ENCODE results near the gene SPTBN5.
A peak's percentile ranks its signal among the peaks of the same experiment; 100 is the strongest.

SPTBN5 gene

GRCh38 chr15:41914411-41914810 lies 20.6 kb upstream of the SPTBN5 start:
- H3K4me3 ChIP-seq (ENCODE audit: control insufficient read depth in 1 of 7, extremely low read depth in 1 of 7, insufficient read depth in 4 of 7, low read depth in 2 of 7, low read length in 6 of 7) = no peak overlapping the region
- 89% methylated on average over 3 of the region's 5 CpGs for WGBS (ENCODE audit: insufficient coverage)
- H3K4me1 ChIP-seq (ENCODE audit: control extremely low read depth in 1 of 4, control insufficient read depth in 4 of 4, insufficient read depth in 4 of 4, low read length in 3 of 4) = peaks cover 11 to 28% (median 24%) of the 10 kb centered on the region in 4 experiments
- H3K9me3 ChIP-seq (ENCODE audit: control extremely low read depth in 1 of 5, control insufficient read depth in 4 of 5, insufficient read depth in 2 of 5, low read depth in 1 of 5, low read length in 4 of 5) = no peaks in the 10 kb centered on the region
- ChIA-PET CTCF (interaction anchor here (0.6 to 2.9 kb wide), 2 partner anchors 10 to 555 kb away, joined by 3 to 14 read pairs; no protein-coding TSS in a partner anchor), POLR2A (no interaction called here)
- no peak overlapping the region for H3K27ac ChIP-seq (ENCODE audit: insufficient read depth in 1 of 2, low read depth in 1 of 2, low read length in 2 of 2, poor library complexity in 1 of 2, severe bottlenecking in 2 of 2)
- no peak for DNase-seq
- peaks cover 0 to 3% (median under 1%) of the 10 kb centered on the region in 4 experiments for H3K36me3 ChIP-seq (ENCODE audit: control insufficient read depth in 4 of 4, insufficient read depth in 4 of 4, low read length in 3 of 4)
- no peaks in the 10 kb centered on the region for H3K27me3 ChIP-seq (replicated peaks in 2 of 5; ENCODE audit: control insufficient read depth in 4 of 5, insufficient read depth in 5 of 5, low read length in 4 of 5)

DNA sequence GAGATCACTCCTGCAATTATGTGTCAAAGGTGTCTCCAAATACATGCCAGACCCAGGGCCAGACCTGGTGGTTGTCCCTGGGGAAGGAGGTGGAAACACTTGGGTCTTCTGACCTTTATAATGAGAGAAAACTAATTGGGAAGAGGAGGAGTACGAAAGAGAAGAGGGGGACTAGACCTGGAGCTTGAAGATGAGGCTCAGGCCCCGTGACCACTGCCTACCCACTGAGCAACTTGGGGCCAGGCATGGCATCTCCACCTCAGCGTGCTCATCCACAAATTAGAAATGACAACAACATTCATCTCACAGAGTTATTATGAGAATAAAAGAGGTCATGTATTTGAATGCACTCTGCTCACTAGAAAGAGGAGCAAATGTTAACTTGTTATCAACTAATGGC lies 19.4 kb upstream of the SPTBN5 start:
- Histone ChIP-seq H3K27ac (ENCODE audit: insufficient read depth in 1 of 2, low read depth in 1 of 2, low read length in 2 of 2, poor library complexity in 1 of 2, severe bottlenecking in 2 of 2) (no peak overlapping the region), H3K9me3 (ENCODE audit: control extremely low read depth in 1 of 5, control insufficient read depth in 4 of 5, insufficient read depth in 2 of 5, low read depth in 1 of 5, low read length in 4 of 5) (no peaks in the 10 kb centered on the region), H3K36me3 (ENCODE audit: control insufficient read depth in 4 of 4, insufficient read depth in 4 of 4, low read length in 3 of 4) (peaks cover 0 to 8% (median 2%) of the 10 kb centered on the region in 4 experiments), H3K4me1 (ENCODE audit: control extremely low read depth in 1 of 4, control insufficient read depth in 4 of 4, insufficient read depth in 4 of 4, low read length in 3 of 4) (peaks cover 11 to 28% (median 24%) of the 10 kb centered on the region in 4 experiments), H3K4me3 (ENCODE audit: control insufficient read depth in 1 of 7, extremely low read depth in 1 of 7, insufficient read depth in 4 of 7, low read depth in 2 of 7, low read length in 6 of 7) (no peak overlapping the region), H3K27me3 (replicated peaks in 2 of 5; ENCODE audit: control insufficient read depth in 4 of 5, insufficient read depth in 5 of 5, low read length in 4 of 5) (no peaks in the 10 kb centered on the region)
- ChIA-PET POLR2A (interaction anchor here (0.6 kb wide), 1 partner anchor 108 kb away, joined by 3 read pairs; no protein-coding TSS in a partner anchor), CTCF (interaction anchor here (1.5 to 1.8 kb wide), 3 partner anchors 9 to 12 kb away, joined by 5 to 7 read pairs (median 5); no protein-coding TSS in a partner anchor)
- DNase-seq = no peak
- WGBS (ENCODE audit: insufficient coverage) = no CpG with 5 or more reads among the region's 3 CpGs

DNA sequence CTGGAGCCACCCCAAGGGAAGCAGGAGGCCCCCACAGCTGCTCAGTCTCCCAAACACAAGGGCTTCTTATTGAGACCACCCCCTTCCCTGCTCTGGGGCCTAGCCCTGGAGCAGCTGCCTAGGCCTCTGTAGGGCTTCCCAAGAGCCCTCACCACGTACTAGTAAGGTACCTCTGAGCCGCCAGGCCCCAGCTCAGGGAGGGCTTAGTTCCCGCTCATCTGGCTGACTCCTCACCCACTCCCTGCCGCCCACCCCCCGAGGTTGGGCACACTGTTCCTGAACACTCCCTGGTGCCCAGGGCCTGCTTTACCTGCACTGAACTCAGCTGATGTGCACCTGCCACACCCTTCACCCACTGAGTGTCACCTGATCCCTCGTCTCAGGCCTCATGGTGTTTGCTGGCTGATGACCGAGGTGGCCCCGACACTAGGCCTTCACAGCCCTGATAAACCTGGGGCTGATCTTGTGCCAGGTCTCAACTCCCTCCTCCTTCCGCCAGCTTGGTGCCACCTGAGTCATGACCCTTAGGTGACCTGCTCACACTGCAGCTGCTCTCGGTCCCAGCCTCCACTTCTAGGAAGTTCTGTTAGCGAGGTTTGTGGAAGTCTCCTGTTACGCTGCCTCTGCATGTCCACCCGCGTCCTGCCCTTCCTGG lies 18.0 kb upstream of the SPTBN5 start:
- ChIA-PET POLR2A (no interaction called here), CTCF (interaction anchor here (0.8 to 1.8 kb wide), 2 partner anchors 11 to 58 kb away, joined by 3 to 5 read pairs; no protein-coding TSS in a partner anchor)
- WGBS (ENCODE audit: insufficient coverage) = 97% methylated on average over 14 of the region's 14 CpGs
- Histone ChIP-seq H3K36me3 (ENCODE audit: control insufficient read depth in 4 of 4, insufficient read depth in 4 of 4, low read length in 3 of 4) (peaks cover 0 to 8% (median 2%) of the 10 kb centered on the region in 4 experiments), H3K27ac (ENCODE audit: insufficient read depth in 1 of 2, low read depth in 1 of 2, low read length in 2 of 2, poor library complexity in 1 of 2, severe bottlenecking in 2 of 2) (no peak overlapping the region), H3K4me3 (ENCODE audit: control insufficient read depth in 1 of 7, extremely low read depth in 1 of 7, insufficient read depth in 4 of 7, low read depth in 2 of 7, low read length in 6 of 7) (no peak overlapping the region), H3K4me1 (ENCODE audit: control extremely low read depth in 1 of 4, control insufficient read depth in 4 of 4, insufficient read depth in 4 of 4, low read length in 3 of 4) (peaks cover 6 to 24% (median 19%) of the 10 kb centered on the region in 4 experiments), H3K27me3 (replicated peaks in 2 of 5; ENCODE audit: control insufficient read depth in 4 of 5, insufficient read depth in 5 of 5, low read length in 4 of 5) (no peaks in the 10 kb centered on the region), H3K9me3 (ENCODE audit: control extremely low read depth in 1 of 5, control insufficient read depth in 4 of 5, insufficient read depth in 2 of 5, low read depth in 1 of 5, low read length in 4 of 5) (peaks cover 0 to under 1% (median 0%) of the 10 kb centered on the region in 5 experiments)
- no peak for DNase-seq

DNA sequence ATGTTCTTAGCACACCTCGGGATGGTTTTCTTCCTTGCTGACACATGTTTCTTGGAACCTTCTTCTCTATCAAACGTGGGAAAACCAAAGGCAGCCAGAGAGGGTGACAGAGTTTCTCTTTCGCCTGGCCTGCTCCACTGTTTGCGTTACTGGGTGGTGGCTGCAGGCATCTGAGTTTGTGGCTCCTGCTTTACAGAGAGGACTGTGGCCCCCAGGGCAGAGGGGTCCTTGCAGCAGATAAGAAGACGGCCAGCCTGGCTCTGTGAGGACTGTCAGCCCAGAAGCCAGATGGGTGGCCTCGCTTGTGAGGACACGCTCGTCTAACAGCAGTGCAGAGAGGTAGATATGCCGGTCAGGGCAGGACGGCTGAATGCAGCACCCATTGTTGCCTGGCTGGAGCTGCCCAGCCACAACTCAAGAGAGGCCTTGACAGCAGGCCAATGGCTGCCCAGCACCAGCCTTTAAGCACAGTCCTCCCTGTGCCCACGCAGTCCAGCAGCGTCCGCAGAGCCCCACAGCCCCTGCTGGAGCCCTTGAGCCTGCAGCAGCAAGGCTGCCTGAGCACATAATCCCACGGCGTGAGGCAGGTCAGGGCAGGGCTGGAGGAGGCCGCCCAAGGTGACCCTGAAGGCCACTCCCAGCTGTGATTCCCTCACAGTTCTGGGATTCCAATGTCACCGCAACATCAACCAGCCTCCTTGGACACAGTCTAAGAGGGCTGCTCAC lies 15.0 kb upstream of the SPTBN5 start:
- ChIA-PET CTCF (interaction anchor here (1.1 to 1.6 kb wide), 4 partner anchors 18 to 112 kb away, joined by 3 to 5 read pairs (median 4); no protein-coding TSS in a partner anchor), POLR2A (no interaction called here)
- WGBS (ENCODE audit: insufficient coverage) = 96% methylated on average over 17 of the region's 17 CpGs
- Histone ChIP-seq H3K27me3 (replicated peaks in 2 of 5; ENCODE audit: control insufficient read depth in 4 of 5, insufficient read depth in 5 of 5, low read length in 4 of 5) (no peaks in the 10 kb centered on the region), H3K4me3 (ENCODE audit: control insufficient read depth in 1 of 7, extremely low read depth in 1 of 7, insufficient read depth in 4 of 7, low read depth in 2 of 7, low read length in 6 of 7) (no peak overlapping the region), H3K27ac (ENCODE audit: insufficient read depth in 1 of 2, low read depth in 1 of 2, low read length in 2 of 2, poor library complexity in 1 of 2, severe bottlenecking in 2 of 2) (no peak overlapping the region), H3K36me3 (ENCODE audit: control insufficient read depth in 4 of 4, insufficient read depth in 4 of 4, low read length in 3 of 4) (peaks cover 0 to 8% (median 2%) of the 10 kb centered on the region in 4 experiments), H3K9me3 (ENCODE audit: control extremely low read depth in 1 of 5, control insufficient read depth in 4 of 5, insufficient read depth in 2 of 5, low read depth in 1 of 5, low read length in 4 of 5) (peaks cover 0 to 11% (median 0%) of the 10 kb centered on the region in 5 experiments), H3K4me1 (ENCODE audit: control extremely low read depth in 1 of 4, control insufficient read depth in 4 of 4, insufficient read depth in 4 of 4, low read length in 3 of 4) (peaks cover 0 to 12% (median 10%) of the 10 kb centered on the region in 4 experiments)
- DNase-seq = no peak

DNA sequence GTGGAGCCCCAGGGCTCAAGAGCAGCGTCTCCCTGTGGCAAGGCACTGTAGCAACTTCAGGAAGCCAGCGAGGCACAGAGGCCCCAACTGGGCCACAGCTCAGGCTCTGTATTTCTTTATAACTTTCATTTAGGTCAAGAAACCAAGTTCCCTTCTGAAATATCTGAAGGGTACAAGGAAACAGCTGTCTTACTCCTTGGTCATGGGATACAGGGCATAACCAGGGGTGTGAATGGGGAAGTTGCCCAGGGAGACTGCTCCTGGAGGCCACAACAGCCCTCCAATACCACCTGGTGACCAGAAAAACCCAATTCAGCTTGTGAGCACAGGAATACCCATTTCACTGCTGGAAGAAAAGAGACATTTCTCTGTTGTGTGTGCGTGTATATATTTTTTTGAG lies 13.3 kb upstream of the SPTBN5 start:
- Histone ChIP-seq H3K27ac (ENCODE audit: insufficient read depth in 1 of 2, low read depth in 1 of 2, low read length in 2 of 2, poor library complexity in 1 of 2, severe bottlenecking in 2 of 2) (no peak overlapping the region), H3K9me3 (ENCODE audit: control extremely low read depth in 1 of 5, control insufficient read depth in 4 of 5, insufficient read depth in 2 of 5, low read depth in 1 of 5, low read length in 4 of 5) (peaks cover 0 to 11% (median 0%) of the 10 kb centered on the region in 5 experiments), H3K36me3 (ENCODE audit: control insufficient read depth in 4 of 4, insufficient read depth in 4 of 4, low read length in 3 of 4) (peaks cover 0 to 8% (median 2%) of the 10 kb centered on the region in 4 experiments), H3K4me1 (ENCODE audit: control extremely low read depth in 1 of 4, control insufficient read depth in 4 of 4, insufficient read depth in 4 of 4, low read length in 3 of 4) (peaks cover 0 to 12% (median 10%) of the 10 kb centered on the region in 4 experiments), H3K27me3 (replicated peaks in 2 of 5; ENCODE audit: control insufficient read depth in 4 of 5, insufficient read depth in 5 of 5, low read length in 4 of 5) (no peaks in the 10 kb centered on the region), H3K4me3 (ENCODE audit: control insufficient read depth in 1 of 7, extremely low read depth in 1 of 7, insufficient read depth in 4 of 7, low read depth in 2 of 7, low read length in 6 of 7) (no peak overlapping the region)
- ChIA-PET CTCF (interaction anchor here (0.8 to 8.7 kb wide), 13 partner anchors 9 to 304 kb away, joined by 3 to 85 read pairs (median 4); partner anchors contain the start of gene MAPKBP1), POLR2A (interaction anchor here (1.4 kb wide), 1 partner anchor 12 kb away, joined by 4 read pairs; no protein-coding TSS in a partner anchor)
- DNase-seq = peak in 2 of 3 donors; percentile 78 to 83
- WGBS (ENCODE audit: insufficient coverage) = 34% methylated on average over 2 of the region's 3 CpGs

GRCh38 chr15:41906608-41907007 lies 12.8 kb upstream of the SPTBN5 start:
- ChIA-PET CTCF (interaction anchor here (0.8 to 8.7 kb wide), 11 partner anchors 10 to 303 kb away, joined by 3 to 85 read pairs (median 4); partner anchors contain the start of gene MAPKBP1), POLR2A (interaction anchor here (1.4 kb wide), 1 partner anchor 11 kb away, joined by 4 read pairs; no protein-coding TSS in a partner anchor)
- Histone ChIP-seq H3K4me1 (ENCODE audit: control extremely low read depth in 1 of 4, control insufficient read depth in 4 of 4, insufficient read depth in 4 of 4, low read length in 3 of 4) (peaks cover 0 to 12% (median 10%) of the 10 kb centered on the region in 4 experiments), H3K27ac (ENCODE audit: insufficient read depth in 1 of 2, low read depth in 1 of 2, low read length in 2 of 2, poor library complexity in 1 of 2, severe bottlenecking in 2 of 2) (no peak overlapping the region), H3K36me3 (ENCODE audit: control insufficient read depth in 4 of 4, insufficient read depth in 4 of 4, low read length in 3 of 4) (peaks cover 0 to 6% (median 2%) of the 10 kb centered on the region in 4 experiments), H3K9me3 (ENCODE audit: control extremely low read depth in 1 of 5, control insufficient read depth in 4 of 5, insufficient read depth in 2 of 5, low read depth in 1 of 5, low read length in 4 of 5) (peaks cover 0 to 11% (median 0%) of the 10 kb centered on the region in 5 experiments), H3K4me3 (ENCODE audit: control insufficient read depth in 1 of 7, extremely low read depth in 1 of 7, insufficient read depth in 4 of 7, low read depth in 2 of 7, low read length in 6 of 7) (no peak overlapping the region), H3K27me3 (replicated peaks in 2 of 5; ENCODE audit: control insufficient read depth in 4 of 5, insufficient read depth in 5 of 5, low read length in 4 of 5) (no peaks in the 10 kb centered on the region)
- 95% methylated on average over 4 of the region's 5 CpGs for WGBS (ENCODE audit: insufficient coverage)
- no peak for DNase-seq

All from common myeloid progenitor, CD34-positive (primary cell).